GM19238 (cell line): ENCODE measurements around the gene CROCC2.

Source experiments
- DNase-seq: peaks from one replicate; pipeline ENCODE4 v3.0.0; 2011; ENCODE audit warnings: low spot score; ENCODE audit not compliant: insufficient read length

The CROCC2 gene

DNA sequence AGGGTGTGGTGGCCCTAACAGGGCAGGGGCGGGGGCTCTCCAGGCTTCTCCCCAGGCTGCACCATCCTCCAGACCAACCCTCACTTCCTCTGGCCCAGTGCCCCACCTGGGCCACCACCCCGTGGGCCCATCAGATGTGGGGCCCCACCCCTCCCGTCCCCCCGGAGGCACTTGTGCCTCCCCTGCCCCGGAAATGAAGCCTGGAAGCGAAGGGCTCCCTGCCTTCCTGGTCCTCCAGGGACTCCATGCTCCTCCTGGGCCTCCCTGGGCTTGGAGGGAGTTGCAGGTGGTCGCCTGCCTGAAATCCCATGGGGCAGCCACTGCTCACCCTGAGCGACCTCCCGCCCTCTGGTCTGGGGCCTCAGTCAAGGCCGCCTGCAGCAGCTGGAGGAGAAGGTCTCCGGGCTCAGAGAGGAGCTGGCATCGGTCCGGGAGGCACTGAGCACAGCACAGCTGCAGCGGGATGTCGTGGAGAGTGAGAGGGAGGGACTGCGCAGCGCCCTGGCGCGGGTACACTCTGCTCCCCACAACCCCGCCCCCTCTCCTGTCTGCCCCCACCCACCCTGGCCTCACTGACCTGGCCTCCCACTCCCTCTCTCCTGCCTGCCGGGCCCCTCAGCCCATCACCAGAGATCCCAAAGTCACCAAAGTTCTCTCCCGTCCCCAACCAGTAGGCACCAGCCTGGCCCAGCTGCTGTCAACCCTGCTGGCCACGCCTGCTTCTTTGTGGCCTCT lies 28.0 kb downstream of the CROCC2 start:
- DNase-seq, result no peak

DNA sequence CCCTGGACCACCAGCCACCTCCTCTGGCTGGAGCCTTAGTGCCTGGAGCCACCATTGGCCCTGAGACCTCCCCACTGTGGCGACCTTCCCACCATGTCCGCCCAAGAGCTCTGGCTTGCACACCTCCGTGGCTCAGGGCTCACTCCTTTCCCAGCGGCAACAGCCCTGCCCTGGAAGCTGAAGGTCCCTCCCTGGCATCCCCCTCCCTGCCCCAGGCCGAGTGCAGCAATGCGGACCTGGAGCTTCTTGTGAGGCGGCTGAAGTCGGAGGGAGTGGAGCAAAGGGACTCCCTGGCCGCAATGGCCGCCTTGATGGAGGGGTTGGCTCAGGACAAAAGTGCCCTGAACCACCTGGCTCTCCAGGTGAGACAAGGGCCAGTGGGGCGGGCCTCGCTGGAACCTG lies 28.6 kb downstream of the CROCC2 start:
- no peak for DNase-seq

DNA sequence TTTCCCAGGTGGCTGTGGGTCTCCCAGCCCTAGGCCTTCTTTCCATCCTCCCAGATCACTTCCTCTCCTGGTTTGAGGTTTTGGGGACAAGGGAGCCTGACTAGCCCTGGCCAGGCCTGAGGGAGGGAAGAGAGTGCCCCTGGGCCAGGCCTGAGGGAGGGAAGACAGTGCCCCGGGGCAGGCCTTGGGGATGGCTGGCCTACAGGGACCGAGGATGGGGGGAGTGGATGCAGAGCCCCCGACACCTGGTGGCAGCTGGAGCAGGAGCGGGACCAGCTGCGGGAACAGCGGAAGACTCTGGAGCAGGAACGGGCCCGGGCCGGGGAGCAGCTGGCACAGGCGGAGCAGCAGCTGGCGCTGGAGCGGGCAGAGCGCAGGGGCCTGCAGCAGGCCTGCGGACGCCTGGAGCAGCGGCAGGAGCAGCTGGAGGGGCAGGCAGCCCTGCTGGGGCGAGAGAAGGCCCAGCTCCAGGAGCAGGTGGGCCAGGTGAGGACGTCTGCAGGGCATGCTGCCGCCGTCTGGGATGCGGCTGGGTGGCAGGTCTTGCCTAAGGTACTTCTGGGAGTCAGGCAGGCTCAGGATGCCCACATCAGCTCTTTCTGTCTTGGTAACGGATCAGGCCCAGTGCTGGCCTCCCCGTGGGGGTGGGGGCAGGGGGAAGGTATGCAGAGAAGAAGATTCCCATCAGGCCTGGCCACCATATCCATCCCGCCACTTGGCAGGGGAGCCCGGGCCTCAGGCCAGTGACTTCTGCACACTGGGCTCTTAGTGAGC lies 29.2 kb downstream of the CROCC2 start:
- DNase-seq, result no peak

DNA sequence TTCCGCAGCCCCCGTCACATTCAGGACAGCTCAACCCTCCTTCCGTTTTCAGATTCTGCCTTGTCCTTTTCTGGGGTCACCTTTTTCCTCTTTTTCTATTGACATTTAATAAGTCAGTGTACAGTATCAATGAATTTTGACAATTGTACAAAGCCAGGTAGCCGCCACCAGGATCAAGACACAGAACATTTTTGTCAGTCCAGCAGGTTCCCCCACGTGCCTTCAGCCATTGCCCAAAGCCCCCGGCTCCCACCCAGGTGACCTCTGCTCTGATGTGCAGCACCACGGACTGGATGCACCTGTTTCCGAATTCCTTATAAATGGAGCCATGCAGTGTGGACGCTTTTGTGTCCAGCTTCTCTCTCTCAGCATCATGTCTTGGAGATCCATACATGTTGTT lies 30.0 kb downstream of the CROCC2 start:
- DNase-seq, result no peak

DNA sequence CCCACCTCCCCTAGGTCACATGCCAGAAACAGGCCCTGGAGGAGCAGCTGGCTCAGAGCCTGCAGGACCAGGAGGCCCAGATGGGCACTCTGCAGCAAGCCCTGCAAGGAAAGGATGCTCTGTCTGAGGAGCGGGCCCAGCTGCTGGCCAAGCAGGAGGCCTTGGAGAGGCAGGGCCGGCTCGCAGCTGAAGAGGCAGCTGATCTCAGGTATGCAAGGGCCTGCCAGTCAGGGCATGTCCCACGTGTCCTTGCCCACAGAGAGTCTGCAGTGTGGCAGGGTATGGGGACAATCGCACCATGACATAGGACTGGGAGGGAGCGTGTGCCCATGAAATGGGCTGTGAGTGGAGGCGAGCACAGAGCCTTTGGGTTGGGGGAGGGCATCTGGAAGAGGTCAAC lies 39.9 kb downstream of the CROCC2 start:
- DNase-seq, result no peak

DNA sequence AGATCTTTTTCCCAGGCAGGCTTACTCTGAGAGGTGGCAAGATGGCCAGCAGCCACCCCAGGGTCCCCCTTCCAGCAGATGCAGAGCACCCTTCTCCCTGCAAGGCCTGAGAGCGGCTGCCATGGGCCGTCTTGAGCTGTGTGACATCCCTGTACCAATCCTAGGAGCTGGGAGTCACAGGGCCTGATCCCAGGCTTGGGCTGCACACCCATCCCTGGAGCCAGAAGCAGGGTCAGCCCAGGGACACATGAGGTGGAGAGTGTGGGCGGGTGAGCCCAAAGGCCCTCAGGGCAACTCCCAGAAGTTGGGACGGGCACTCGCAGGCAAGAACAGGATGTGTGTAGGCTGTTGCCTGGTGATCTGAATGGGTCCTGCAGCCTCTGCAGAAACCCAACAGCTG lies 40.5 kb downstream of the CROCC2 start:
- DNase-seq, result no peak

DNA sequence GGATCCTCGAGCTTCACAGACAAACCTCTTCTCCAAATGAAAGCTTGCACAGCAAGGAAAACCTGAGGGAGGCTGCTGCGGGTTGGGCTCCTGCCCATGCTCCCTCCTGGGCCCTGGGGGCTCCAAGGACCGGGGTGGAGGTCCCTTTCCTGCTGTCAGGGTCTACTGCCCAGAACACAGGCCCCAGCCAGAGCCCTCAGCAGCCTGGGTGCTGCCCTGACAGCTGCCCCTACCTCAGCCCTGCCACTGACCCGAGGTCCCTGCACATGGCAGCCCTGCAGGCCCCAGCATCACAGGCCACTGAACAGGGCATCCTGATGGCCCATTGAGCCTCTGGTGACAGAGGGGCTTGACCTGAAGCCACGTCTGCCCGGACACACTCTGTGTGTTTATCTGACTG lies 41.0 kb downstream of the CROCC2 start:
- no peak for DNase-seq

DNA sequence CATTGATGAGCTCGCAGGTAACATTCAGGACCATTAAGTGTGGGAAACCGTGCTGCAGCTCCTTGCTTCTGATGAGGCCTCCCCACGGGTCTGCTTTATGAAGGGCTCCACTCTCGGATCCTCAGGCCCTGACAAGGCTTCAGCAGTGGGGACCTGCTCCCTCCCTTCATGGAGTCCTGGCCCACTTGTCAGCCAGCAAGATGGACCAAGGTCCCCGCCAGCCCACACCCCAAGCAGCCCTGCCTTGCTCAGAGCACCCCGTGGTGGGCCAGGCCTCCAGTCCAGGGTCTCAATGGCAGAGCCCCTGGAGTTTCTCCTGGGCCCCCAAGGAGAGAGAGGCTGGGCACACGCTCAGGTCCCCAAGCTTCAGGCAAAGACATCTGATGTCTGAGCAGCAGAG lies 41.5 kb downstream of the CROCC2 start:
- no peak for DNase-seq

DNA sequence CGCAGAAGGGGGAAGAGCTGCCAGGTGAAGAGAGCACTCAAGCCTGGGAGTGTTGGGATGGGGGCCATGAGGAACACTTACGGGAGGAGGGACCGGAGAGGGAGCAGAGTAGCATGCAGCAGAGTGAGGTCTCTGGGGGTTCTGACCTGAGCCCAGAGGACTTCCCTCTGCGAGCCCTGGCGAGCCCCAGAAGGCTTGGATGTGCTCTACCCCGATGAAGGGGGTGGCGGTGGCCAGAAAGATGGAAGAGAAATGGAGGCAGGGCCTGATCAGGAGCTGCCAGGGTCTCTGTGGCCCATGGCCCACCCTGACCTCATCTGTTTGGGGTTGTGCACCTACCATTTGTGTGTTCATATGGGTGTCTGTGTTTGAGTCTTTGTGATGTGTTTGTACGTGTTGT lies 42.0 kb downstream of the CROCC2 start:
- no peak for DNase-seq

DNA sequence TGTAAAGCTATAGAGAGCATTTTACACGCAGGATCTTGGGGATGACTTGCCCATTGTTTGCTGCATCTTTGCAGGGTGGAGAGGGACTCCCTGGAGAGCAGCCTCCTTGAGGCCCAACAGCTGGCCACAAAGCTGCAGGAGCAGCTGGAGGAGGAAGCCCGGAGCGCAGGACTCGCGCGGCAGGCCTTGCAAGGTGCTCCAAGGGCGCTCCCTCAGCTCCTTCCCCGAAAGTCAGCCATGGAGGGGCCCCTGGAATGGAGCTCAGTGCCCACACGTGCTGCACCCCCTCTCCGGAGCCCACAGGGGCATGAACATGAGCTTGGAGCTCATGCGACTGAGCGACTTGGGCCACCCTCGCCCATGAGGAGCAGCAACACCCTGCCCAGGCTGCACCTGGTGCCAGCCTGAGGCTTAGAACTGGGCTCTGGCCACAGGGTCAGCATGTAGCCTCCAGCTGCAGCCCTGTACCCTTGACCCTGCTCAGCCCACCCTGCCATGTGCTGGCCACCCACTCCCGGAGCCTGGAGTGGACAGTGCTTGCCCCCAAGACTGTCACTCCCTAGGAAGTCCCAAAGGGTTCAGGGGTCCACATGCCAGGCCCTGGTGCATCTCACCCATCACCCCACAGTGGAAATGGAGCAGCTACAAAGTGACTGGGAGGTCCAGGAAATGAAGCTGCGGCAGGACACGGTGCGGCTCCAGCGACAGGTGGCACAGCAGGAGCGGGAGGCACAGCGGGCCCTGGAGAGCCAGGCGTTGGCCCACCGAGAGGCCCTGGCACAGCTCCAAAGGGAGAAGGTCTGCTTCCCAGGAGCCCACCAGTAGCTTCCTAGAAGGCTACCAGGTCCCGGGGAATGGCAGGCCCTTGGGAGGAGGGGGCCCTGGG lies 43.0 kb downstream of the CROCC2 start:
- DNase-seq, result no peak

DNA sequence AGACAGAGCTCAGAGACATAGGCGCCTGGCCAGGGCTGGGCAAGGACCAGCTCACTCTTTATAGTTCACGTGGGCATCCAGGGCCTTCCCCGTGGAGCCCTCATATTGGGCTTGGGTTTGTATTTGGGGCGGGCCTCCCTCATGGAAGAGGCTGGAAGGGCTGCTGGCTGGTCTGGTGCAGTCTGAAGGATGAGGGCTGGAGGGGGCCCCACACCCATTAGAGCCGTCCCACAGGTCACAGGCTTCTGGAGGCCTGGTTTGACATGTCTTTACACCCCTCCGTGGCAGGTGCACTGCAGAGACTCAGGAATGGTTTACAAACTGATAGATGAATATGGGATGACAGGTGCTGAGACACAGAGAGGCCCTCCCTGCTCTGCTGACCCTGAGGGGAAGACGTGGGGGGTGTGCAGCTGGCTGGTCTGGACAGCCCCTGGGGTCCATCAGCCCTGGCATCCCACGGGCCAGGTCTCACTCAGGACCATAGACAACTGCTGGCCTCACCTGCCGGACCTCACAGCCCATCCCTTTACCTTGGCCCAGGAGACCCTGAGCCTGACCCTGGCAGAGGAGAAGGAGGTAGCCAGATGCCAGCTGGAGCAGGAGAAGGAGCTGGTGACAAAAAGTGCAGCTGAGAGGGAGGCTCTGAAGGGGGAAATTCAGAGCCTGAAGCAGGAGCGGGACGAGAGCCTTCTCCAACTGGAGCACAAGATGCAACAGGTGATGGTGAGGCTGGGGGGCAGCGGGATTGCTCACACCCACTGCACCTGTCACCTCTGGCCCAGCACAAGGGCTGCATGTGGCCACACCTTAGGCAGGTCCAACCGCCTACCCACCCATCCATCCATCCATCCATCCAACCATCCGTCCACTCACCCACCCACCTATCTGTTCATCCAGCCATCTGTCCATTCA lies 43.9 kb downstream of the CROCC2 start:
- DNase-seq, result no peak

DNA sequence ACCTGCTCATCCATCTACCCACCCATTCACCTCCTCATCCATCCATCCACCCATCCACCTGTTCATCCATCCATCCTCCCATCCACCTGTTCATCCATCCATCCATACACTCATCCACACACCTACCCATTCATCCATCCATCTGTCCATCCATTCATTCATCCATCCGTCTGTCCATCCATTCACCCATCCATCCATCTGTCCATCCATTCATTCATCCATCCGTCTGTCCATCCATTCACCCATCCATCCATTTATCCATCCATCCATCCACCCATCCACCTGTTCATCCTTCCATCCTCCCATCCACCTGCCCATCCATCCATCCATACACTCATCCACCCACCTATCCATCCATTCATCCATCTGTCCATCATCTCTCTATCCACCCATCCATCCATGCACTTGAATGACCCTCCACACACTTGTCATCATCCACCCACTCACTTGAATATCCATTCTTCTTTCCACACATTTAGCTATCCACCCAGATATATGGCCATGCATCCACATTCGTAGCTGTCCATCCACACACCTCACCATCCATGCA lies 45.0 kb downstream of the CROCC2 start:
- DNase-seq, result no peak

DNA sequence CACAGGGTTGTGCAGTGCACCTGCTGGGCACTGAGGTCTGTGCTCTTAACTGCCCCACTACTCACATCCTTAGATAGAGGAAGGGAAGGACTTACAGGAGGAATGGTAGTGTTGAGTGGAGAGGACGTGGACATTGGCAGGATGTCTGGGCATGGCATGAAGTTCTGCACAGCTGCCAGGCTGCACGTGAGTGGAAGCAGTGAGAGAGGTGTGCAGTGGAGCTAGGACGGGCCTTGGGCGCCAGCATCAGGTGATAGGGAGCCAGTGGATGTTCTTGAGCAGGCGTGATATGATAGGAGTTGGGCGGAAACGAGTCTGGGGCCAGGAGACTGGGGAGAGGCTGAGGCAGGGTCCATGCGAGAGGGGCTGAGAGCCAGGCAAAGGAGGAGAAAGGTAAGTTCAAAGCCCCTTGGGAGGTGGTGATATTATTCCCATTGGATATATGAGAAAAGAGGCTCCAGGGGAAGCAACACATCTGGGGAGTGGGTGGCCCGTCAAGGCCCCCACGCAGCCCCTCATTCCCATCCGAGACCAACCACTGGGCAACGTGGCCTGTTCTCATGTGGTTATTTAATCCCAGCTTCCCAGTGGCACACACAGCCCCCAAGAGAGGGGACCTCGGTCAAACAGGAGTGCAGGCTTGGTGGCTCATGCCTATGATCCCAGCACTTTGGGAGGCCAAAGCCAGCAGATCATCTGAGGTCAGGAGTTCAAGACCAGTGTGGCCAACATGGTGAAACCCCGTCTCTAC lies 46.5 kb downstream of the CROCC2 start:
- no peak for DNase-seq

DNA sequence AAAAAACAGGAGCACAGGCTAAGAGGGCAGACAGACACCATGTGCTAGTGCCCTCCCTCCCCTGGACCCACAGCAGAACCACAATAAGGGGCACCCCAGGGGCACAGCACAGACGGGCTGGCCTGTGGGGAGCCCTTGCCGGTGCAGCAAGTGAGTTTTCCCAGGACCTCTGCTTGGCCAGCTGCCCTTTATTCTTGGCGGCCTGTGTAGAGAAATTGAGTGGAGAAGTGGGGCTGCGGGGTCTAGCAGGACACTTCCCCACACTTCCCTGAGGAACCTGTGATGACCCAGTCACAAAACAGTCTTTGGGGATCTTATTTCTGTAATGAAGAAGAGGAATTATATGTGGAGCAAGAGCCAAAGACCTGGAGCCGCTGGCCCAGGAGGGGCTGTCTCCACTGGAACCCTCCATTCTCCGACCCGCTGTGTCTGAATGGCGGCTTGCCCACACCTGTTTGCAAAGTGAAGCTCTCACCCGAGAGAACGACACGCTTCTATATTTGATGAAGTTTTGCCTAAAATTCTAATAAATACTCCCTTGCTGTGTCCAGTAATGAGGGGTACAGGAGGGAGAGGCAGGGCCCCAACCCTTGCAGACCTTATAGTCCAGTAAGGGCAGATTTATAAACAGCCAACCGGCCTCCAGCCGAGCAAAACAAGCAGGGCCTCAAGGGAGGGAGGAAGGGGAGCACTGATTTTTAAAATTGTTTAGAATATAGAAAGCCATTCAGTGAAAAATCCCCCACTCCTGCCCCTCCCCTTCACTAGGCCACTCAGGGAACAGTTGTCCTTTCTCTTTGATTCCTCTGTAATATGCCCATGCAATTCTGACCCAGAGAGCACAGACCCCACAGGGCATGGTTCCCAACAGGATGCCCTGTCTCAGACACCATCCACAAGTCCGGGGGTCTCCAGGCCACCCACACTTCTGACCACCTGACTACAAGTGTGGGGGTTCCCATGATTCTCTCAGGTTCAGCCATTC lies 47.6 kb downstream of the CROCC2 start:
- DNase-seq, result no peak

DNA sequence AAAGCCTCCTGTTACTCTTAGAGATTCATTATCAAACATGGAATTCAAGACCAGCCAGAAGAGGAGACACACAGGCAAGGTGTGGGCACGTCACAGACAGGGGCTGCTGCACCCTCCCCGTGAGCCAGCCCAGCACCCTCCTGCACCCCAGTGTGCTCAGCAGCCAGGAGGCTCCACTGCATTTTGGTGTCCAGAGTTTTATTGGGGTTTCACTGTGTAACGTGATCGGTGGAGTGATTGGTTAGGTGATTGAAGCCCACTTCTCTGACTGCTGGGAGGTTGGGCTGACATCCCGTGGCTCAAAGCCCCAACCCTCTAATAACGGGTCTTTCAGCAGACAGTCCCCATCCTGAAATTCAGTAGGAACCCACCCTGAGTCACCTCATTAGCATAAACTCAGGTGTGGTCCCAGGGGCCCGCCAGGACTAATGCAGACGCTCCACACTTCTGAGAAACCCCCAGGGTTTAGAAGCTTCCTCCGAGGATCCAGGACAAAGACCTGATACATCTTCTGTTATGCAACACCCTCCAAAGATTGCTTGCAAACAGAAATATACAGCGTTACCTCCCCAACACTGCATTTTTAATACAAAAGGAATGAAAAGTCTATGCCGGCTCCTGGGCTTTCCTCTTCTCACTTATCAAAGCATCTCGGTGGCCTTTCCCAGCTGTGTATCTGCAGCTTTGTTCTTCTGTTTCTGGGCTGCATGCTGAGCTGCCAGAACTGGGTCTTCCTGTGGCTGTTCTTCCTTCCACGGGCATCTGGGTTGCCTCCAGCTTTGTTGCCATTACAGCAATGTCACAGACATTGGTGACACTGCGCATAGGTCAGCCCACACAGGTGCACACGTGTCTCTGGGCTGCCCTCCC lies 48.5 kb downstream of the CROCC2 start:
- DNase-seq, result no peak

DNA sequence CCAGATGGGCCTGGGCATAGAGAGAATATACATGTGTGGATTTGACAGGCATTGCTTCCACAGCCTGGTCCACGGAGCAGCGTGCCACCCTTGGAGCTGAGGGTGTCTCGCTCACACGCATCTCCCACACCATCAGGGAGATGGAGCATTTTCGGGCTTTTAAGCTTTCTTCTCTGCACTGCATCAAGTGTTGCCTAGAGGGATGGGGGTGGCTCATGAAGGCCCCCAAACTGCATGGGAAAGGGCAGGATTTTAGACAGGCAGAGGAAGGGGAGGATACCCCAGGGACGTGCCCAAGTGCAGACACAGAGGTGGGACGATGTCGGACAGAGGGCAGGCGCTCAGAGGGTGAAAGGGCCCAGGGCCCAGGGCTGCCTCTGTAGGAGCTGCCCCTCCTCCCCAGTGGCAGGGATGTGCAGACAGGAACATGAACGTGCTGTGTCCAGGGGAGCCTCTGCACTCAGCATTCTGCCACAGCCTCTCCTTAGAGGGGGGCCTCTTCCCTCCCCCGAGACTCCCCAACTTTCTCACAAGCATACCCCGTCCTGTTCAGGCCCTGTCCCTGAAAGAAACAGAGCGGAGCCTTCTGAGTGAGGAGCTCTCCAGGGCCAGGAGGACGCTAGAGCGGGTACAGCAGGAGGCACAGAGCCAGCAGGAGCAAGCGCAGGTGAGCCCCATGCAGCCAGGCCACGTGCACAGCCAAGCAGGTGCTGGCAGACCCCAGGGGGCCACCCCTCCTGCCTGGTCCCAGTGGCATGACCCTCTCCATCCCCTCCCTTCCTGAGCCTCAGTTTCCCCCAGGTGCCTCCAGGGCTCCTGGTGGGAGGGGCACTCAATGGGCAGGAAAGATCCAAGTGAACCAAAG lies 49.4 kb downstream of the CROCC2 start:
- no peak for DNase-seq
